MM.1S (cell line): Measurements from ENCODE around the gene SLC23A2.

Experiments
- DNase-seq: peaks from one replicate; pipeline ENCODE4 v3.0.0-alpha.2; 2015
- H2AFZ ChIP-seq: fragments of 300-600 bp; sonication (generic); 2 replicates; pipeline ENCODE4 v1.6.0; 2016; ENCODE audit warnings: antibody characterized with exemption, low read length
- H3F3A ChIP-seq: fragments of 300-600 bp; sonication (generic); 2 replicates; pipeline ENCODE4 v1.6.1; 2016; ENCODE audit warnings: mild to moderate bottlenecking, antibody characterized with exemption, low read length, moderate library complexity, mixed read lengths; ENCODE audit not compliant: insufficient read depth
- H3K27ac ChIP-seq: fragments of 300-600 bp; sonication (generic); 2 replicates; pipeline ENCODE4 v1.5.1; 2016; ENCODE audit warnings: mild to moderate bottlenecking, low read length
- H3K27me3 ChIP-seq: fragments of 300-600 bp; sonication (generic); replicated peaks from 2 replicates; pipeline ENCODE4 v1.6.0; 2016; ENCODE audit warnings: low read length; ENCODE audit not compliant: insufficient read depth
- H3K36me3 ChIP-seq: fragments of 300-600 bp; sonication (generic); replicated peaks from 2 replicates; pipeline ENCODE4 v1.6.1; 2016; ENCODE audit warnings: mild to moderate bottlenecking, low read length, mixed read lengths; ENCODE audit not compliant: insufficient read depth
- H3K4me1 ChIP-seq: fragments of 300-600 bp; sonication (generic); 2 replicates; pipeline ENCODE4 v1.6.1; 2016; ENCODE audit warnings: low read length, mixed read lengths
- H3K4me2 ChIP-seq: fragments of 300-600 bp; sonication (generic); 2 replicates; pipeline ENCODE4 v1.6.0; 2016; ENCODE audit warnings: low read depth, low read length
- H3K4me3 ChIP-seq: fragments of 300-600 bp; sonication (generic); 2 replicates; pipeline ENCODE4 v1.5.1; 2016; ENCODE audit warnings: low read length, mixed read lengths
- H3K79me2 ChIP-seq: fragments of 300-600 bp; sonication (generic); 2 replicates; pipeline ENCODE4 v1.6.1; 2016; ENCODE audit warnings: mixed run types, low read length, mixed read lengths
- H3K9ac ChIP-seq: fragments of 300-600 bp; sonication (generic); 2 replicates; pipeline ENCODE4 v1.6.1; 2016; ENCODE audit warnings: low read length, mixed read lengths
- H3K9me2 ChIP-seq: fragments of 300-600 bp; sonication (generic); replicated peaks from 2 replicates; pipeline ENCODE4 v1.6.1; 2016; ENCODE audit warnings: mild to moderate bottlenecking, low read length, mixed read lengths; ENCODE audit not compliant: insufficient read depth
- H3K9me3 ChIP-seq: fragments of 300-600 bp; sonication (generic); replicated peaks from 2 replicates; pipeline ENCODE4 v1.6.1; 2016; ENCODE audit warnings: mild to moderate bottlenecking, low read length, mixed read lengths; ENCODE audit not compliant: insufficient read depth
- H4K20me1 ChIP-seq: fragments of 300-600 bp; sonication (generic); 2 replicates; pipeline ENCODE4 v1.6.1; 2016; ENCODE audit warnings: mild to moderate bottlenecking, low read length, moderate library complexity, mixed read lengths; ENCODE audit not compliant: insufficient read depth
- CTCF ChIP-seq: fragments of 300-600 bp; sonication (generic); IDR thresholded peaks from 2 replicates; pipeline ENCODE4 v1.5.1; 2016; ENCODE audit warnings: antibody characterized with exemption, low read length, mixed read lengths
- EZH2 ChIP-seq: fragments of 300-600 bp; sonication (generic); optimal IDR thresholded peaks from 2 replicates; pipeline ENCODE3; 2017; ENCODE audit warnings: low read depth, mild to moderate bottlenecking, antibody characterized with exemption, low read length, mixed read lengths
- EZH2phosphoT487 ChIP-seq: fragments of 300-600 bp; sonication (generic); IDR thresholded peaks from 2 replicates; pipeline ENCODE4 v1.6.1; 2018; ENCODE audit warnings: antibody characterized with exemption, low read length

Gene SLC23A2

DNA sequence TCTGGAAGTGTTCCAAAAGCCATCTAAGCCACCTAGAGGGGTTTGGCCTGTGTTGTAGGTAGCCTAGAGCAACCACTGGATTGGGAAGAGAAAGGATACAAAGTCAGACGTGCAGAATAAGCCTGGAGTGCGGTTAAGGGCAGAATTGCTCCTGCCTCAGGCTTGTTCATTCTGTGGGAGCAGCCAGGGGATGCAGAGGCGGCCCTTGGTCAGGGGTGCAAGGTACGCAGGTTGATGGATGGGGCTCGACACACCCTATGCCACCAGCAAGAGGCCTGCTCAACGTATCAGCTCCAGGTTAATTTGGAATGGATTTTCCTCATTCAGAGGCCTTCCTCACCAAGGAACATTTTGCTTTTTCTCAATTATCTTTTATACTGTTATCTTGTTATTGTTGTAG lies 129.8 kb downstream of the SLC23A2 start:
- H3K27ac ChIP-seq: no peak overlapping the region
- H3K9ac ChIP-seq: no peak overlapping the region
- H3K4me3 ChIP-seq: no peak overlapping the region
- H3K4me2 ChIP-seq: no peak overlapping the region
- H2AFZ ChIP-seq: no peak overlapping the region
- TF ChIP-seq CTCF (no peak), EZH2 (no peak), EZH2phosphoT487 (no peak)
- H3K79me2 ChIP-seq: no peaks in the 10 kb centered on the region
- no peaks in the 10 kb centered on the region for H3K9me2 ChIP-seq
- no peaks in the 10 kb centered on the region for H3F3A ChIP-seq
- no peaks in the 10 kb centered on the region for H3K4me1 ChIP-seq
- no peaks in the 10 kb centered on the region for H3K9me3 ChIP-seq
- H3K27me3 ChIP-seq: no peaks in the 10 kb centered on the region
- no peaks in the 10 kb centered on the region for H4K20me1 ChIP-seq
- no peak for DNase-seq
- H3K36me3 ChIP-seq: no peaks in the 10 kb centered on the region

DNA sequence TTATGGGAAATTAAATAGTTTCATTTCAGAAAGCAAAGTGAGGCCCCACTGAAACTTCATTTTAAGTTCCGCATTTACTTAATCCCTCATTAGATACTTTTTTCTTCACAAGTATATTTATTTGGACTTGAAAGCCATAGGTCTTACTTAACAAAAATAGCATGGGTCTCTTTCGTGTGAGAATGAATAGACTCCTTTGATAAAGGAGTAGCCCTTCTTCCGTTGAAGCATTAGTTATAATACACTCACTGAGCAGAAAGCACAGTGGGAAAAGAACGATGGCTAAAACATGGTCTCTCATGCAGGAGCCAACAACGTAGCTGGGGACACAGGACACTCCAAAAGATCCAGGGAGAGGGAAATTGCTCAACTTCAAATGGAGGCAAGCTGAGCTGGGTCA lies 130.4 kb downstream of the SLC23A2 start:
- H3K27me3 ChIP-seq: no peaks in the 10 kb centered on the region
- H3K9me2 ChIP-seq: no peaks in the 10 kb centered on the region
- no peak for DNase-seq
- no peak overlapping the region for H3K4me2 ChIP-seq
- no peaks in the 10 kb centered on the region for H4K20me1 ChIP-seq
- no peaks in the 10 kb centered on the region for H3K36me3 ChIP-seq
- H3K4me3 ChIP-seq: no peak overlapping the region
- no peaks in the 10 kb centered on the region for H3K4me1 ChIP-seq
- H3K27ac ChIP-seq: no peak overlapping the region
- no peaks in the 10 kb centered on the region for H3F3A ChIP-seq
- H3K9ac ChIP-seq: no peak overlapping the region
- no peaks in the 10 kb centered on the region for H3K9me3 ChIP-seq
- H3K79me2 ChIP-seq: no peaks in the 10 kb centered on the region
- no peak for TF ChIP-seq CTCF
- TF ChIP-seq EZH2phosphoT487: no peak
- TF ChIP-seq EZH2: no peak
- H2AFZ ChIP-seq: no peak overlapping the region

- no peak overlapping the region for H3K4me2 ChIP-seq
- H3K27ac ChIP-seq: no peak overlapping the region
- no peak overlapping the region for H3K4me3 ChIP-seq
- no peaks in the 10 kb centered on the region for H3F3A ChIP-seq
- H3K4me1 ChIP-seq: no peaks in the 10 kb centered on the region
- no peak for DNase-seq
- H4K20me1 ChIP-seq: no peaks in the 10 kb centered on the region
- no peak overlapping the region for H3K9ac ChIP-seq
- H3K27me3 ChIP-seq: no peaks in the 10 kb centered on the region
- TF ChIP-seq EZH2phosphoT487: no peak
- TF ChIP-seq EZH2: no peak
- TF ChIP-seq CTCF: no peak
- no peaks in the 10 kb centered on the region for H3K9me2 ChIP-seq
- no peak overlapping the region for H2AFZ ChIP-seq
- H3K9me3 ChIP-seq: no peaks in the 10 kb centered on the region
- H3K36me3 ChIP-seq: no peaks in the 10 kb centered on the region
- no peaks in the 10 kb centered on the region for H3K79me2 ChIP-seq
Observed at GRCh38 chr20:4869290-4870193, 131.8 kb downstream of the SLC23A2 start.
